ENCODE data around the gene COP1. TPM values are rescaled to one million over a fixed set of nuclear protein-coding genes. Genes with fewer than 3 reads are reported as not detected.

COP1 gene
- total RNA-seq, 4 donors from 2014 or later = 74.1 to 104 (median 87.5) TPM

GRCh38 chr1:175963740-175964139 lies 243.3 kb downstream of the COP1 start:
- peaks cover 0 to 42% (median 0%) of the 10 kb centered on the region in 3 donors for H3K36me3 ChIP-seq
- H3K27me3 ChIP-seq = no peaks in the 10 kb centered on the region
- H3K27ac ChIP-seq = no peak overlapping the region
- H3K4me3 ChIP-seq = no peak overlapping the region
- TF ChIP-seq EP300 (IDR thresholded peaks at IDR 0.05) (no peak), POLR2A (IDR thresholded peaks at IDR 0.05) (no peak)
- TF ChIP-seq, protein P1, sequence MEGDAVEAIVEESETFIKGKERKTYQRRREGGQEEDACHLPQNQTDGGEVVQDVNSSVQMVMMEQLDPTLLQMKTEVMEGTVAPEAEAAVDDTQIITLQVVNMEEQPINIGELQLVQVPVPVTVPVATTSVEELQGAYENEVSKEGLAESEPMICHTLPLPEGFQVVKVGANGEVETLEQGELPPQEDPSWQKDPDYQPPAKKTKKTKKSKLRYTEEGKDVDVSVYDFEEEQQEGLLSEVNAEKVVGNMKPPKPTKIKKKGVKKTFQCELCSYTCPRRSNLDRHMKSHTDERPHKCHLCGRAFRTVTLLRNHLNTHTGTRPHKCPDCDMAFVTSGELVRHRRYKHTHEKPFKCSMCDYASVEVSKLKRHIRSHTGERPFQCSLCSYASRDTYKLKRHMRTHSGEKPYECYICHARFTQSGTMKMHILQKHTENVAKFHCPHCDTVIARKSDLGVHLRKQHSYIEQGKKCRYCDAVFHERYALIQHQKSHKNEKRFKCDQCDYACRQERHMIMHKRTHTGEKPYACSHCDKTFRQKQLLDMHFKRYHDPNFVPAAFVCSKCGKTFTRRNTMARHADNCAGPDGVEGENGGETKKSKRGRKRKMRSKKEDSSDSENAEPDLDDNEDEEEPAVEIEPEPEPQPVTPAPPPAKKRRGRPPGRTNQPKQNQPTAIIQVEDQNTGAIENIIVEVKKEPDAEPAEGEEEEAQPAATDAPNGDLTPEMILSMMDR (IDR thresholded peaks at IDR 0.05) = no peak
- no peaks in the 10 kb centered on the region for H3K4me1 ChIP-seq
- no peak for DNase-seq (ENCODE audit: low spot score in 2 of 2)
- H3K9me3 ChIP-seq = no peaks in the 10 kb centered on the region
- 88 to 92% methylated on average over 2 of the region's 2 CpGs for WGBS, 2 donors

GRCh38 chr1:175960169-175960568 lies 246.9 kb downstream of the COP1 start:
- TF ChIP-seq, protein P1 (IDR thresholded peaks at IDR 0.05) = no peak
- no peak for TF ChIP-seq POLR2A (IDR thresholded peaks at IDR 0.05)
- TF ChIP-seq EP300 (IDR thresholded peaks at IDR 0.05) = no peak

GRCh38 chr1:175951627-175952026 lies 255.5 kb downstream of the COP1 start:
- no peak for DNase-seq (ENCODE audit: low spot score in 2 of 2)
- WGBS, 2 donors = 54 to 88% methylated on average over 1 of the region's 1 CpG

More at GRCh38 chr1:175960169-175960568, 246.9 kb downstream of the COP1 start:
- Histone ChIP-seq H3K4me1 (no peaks in the 10 kb centered on the region), H3K27ac (no peak overlapping the region), H3K9me3 (peaks cover 0 to 2% (median 0%) of the 10 kb centered on the region in 4 donors), H3K4me3 (no peak overlapping the region), H3K36me3 (peaks cover 0 to 50% (median 0%) of the 10 kb centered on the region in 3 donors), H3K27me3 (no peaks in the 10 kb centered on the region)
- DNase-seq (ENCODE audit: low spot score in 2 of 2) = no peak
- WGBS, 2 donors = 98 to 100% methylated on average over 1 of the region's 1 CpG

GRCh38 chr1:175947771-175948170 lies 259.3 kb downstream of the COP1 start:
- no peak overlapping the region for H3K27ac ChIP-seq
- TF ChIP-seq, protein P1 (IDR thresholded peaks at IDR 0.05) = no peak
- TF ChIP-seq POLR2A (IDR thresholded peaks at IDR 0.05) (no peak), EP300 (IDR thresholded peaks at IDR 0.05) (no peak)
- H3K9me3 ChIP-seq = peaks cover 0 to 5% (median 1%) of the 10 kb centered on the region in 4 donors
- no peak for DNase-seq (ENCODE audit: low spot score in 2 of 2)
- H3K4me1 ChIP-seq = no peaks in the 10 kb centered on the region
- H3K36me3 ChIP-seq = peaks cover 0 to 64% (median 0%) of the 10 kb centered on the region in 3 donors
- H3K4me3 ChIP-seq = no peak overlapping the region
- H3K27me3 ChIP-seq = no peaks in the 10 kb centered on the region

More at GRCh38 chr1:175951627-175952026, 255.5 kb downstream of the COP1 start:
- Histone ChIP-seq H3K36me3 (peaks cover 0 to 45% (median 0%) of the 10 kb centered on the region in 3 donors), H3K27me3 (no peaks in the 10 kb centered on the region), H3K9me3 (peaks cover 0 to 8% (median 1%) of the 10 kb centered on the region in 4 donors), H3K4me3 (no peak overlapping the region), H3K4me1 (no peaks in the 10 kb centered on the region), H3K27ac (no peak overlapping the region)
- TF ChIP-seq, protein P1 (IDR thresholded peaks at IDR 0.05) = no peak
- TF ChIP-seq POLR2A (IDR thresholded peaks at IDR 0.05) (no peak), EP300 (IDR thresholded peaks at IDR 0.05) (no peak)

GRCh38 chr1:175944591-175944990 lies 262.5 kb downstream of the COP1 start:
- no peaks in the 10 kb centered on the region for H3K27me3 ChIP-seq
- no peak overlapping the region for H3K4me3 ChIP-seq
- H3K27ac ChIP-seq = no peak overlapping the region
- TF ChIP-seq, protein P1 (IDR thresholded peaks at IDR 0.05) = no peak
- TF ChIP-seq POLR2A (IDR thresholded peaks at IDR 0.05) = no peak
- TF ChIP-seq EP300 (IDR thresholded peaks at IDR 0.05) = no peak
- H3K9me3 ChIP-seq = no peaks in the 10 kb centered on the region
- 83 to 84% methylated on average over 2 of the region's 2 CpGs for WGBS, 2 donors
- no peaks in the 10 kb centered on the region for H3K4me1 ChIP-seq
- H3K36me3 ChIP-seq = peaks cover 0 to 72% (median 0%) of the 10 kb centered on the region in 3 donors
- DNase-seq (ENCODE audit: low spot score in 2 of 2) = no peak

Data from tibial nerve (tissue), 4 donors.